ENCODE data around the gene OR5AC2. TPM values are rescaled to one million over a fixed set of nuclear protein-coding genes. Genes with fewer than 3 reads are reported as not detected.

OR5AC2 gene
- total RNA-seq, 2 donors from 2014 or later, result not detected

- H3K4me3 ChIP-seq, result no peak overlapping the region
- no peak overlapping the region for H3K27ac ChIP-seq
- TF ChIP-seq, protein P1, sequence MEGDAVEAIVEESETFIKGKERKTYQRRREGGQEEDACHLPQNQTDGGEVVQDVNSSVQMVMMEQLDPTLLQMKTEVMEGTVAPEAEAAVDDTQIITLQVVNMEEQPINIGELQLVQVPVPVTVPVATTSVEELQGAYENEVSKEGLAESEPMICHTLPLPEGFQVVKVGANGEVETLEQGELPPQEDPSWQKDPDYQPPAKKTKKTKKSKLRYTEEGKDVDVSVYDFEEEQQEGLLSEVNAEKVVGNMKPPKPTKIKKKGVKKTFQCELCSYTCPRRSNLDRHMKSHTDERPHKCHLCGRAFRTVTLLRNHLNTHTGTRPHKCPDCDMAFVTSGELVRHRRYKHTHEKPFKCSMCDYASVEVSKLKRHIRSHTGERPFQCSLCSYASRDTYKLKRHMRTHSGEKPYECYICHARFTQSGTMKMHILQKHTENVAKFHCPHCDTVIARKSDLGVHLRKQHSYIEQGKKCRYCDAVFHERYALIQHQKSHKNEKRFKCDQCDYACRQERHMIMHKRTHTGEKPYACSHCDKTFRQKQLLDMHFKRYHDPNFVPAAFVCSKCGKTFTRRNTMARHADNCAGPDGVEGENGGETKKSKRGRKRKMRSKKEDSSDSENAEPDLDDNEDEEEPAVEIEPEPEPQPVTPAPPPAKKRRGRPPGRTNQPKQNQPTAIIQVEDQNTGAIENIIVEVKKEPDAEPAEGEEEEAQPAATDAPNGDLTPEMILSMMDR (IDR thresholded peaks at IDR 0.05), result no peak
- no peaks in the 10 kb centered on the region for H3K27me3 ChIP-seq
- no peaks in the 10 kb centered on the region for H3K9me3 ChIP-seq
- intact Hi-C loops (cut with DNase I), result no loop called here
- H3K9ac ChIP-seq (ENCODE audit: low read depth in 2 of 2, low read length in 2 of 2), result no peak overlapping the region
- H3K4me1 ChIP-seq, result no peaks in the 10 kb centered on the region
- no peak for DNase-seq
- no peaks in the 10 kb centered on the region for H3K36me3 ChIP-seq
These were observed 49.7 kb downstream of the OR5AC2 start for GRCh38 chr3:98136631-98137030.

Other genes starting within 250 kb of the OR5AC2 start
- 10 to 100 TPM; 17.6 to 21.9 TPM for gene RIOX2, start 114.7 kb upstream of the OR5AC2 start, total RNA-seq
- not detected for gene GABRR3, start 51.9 kb upstream of the OR5AC2 start, total RNA-seq
- not detected for gene OR5H1, start 43.5 kb downstream of the OR5AC2 start, total RNA-seq
- not detected for gene OR5H14, start 60.3 kb downstream of the OR5AC2 start, total RNA-seq
- gene OR5H15, start 79.5 kb downstream of the OR5AC2 start, total RNA-seq, result not detected
- not detected for gene OR5H6, start 177.1 kb downstream of the OR5AC2 start, total RNA-seq
- not detected for gene OR5H2, start 195.3 kb downstream of the OR5AC2 start, total RNA-seq

Measured in colonic mucosa (tissue), 4 donors.